CD14-positive monocyte (primary cell): ENCODE data around the gene C16orf74. TPM values are rescaled to one million over a fixed set of nuclear protein-coding genes. Genes with fewer than 3 reads are reported as not detected.

Experiments used
- DNase-seq, 3 donors: peaks; one replicate each; pipeline ENCODE4 v3.0.0-alpha.2; 2011 to 2022
- H2AFZ ChIP-seq: 2 replicates; pipeline ENCODE4 v1.6.0; 2012; ENCODE audit warnings: mild to moderate bottlenecking, low read depth, low read length, inconsistent platforms; ENCODE audit not compliant: insufficient read depth, poor library complexity, severe bottlenecking
- H3K27ac ChIP-seq, 2 donors: 1 replicate in 1 of 2; 2 replicates in 1 of 2; pipeline ENCODE4 v1.5.1; 2012 to 2013; ENCODE audit warnings: low read length in 2 of 2, control low read depth in 1 of 2, inconsistent platforms in 1 of 2, low read depth in 1 of 2, mild to moderate bottlenecking in 1 of 2
- H3K27me3 ChIP-seq, 2 donors: one replicate each; pipeline versions ENCODE4 v1.6.0 to v1.6.1; 2011 to 2013; ENCODE audit warnings: low read length in 2 of 2; ENCODE audit not compliant: control insufficient read depth in 2 of 2, insufficient read depth in 2 of 2
- H3K36me3 ChIP-seq, 2 donors: replicated peaks in 1 of 2; 1 replicate in 1 of 2; 2 replicates in 1 of 2; pipeline versions ENCODE4 v1.5.1 to v1.6.1; 2012 to 2013; ENCODE audit warnings: low read length in 2 of 2, control low read depth in 1 of 2, inconsistent platforms in 1 of 2, mild to moderate bottlenecking in 1 of 2; ENCODE audit not compliant: insufficient read depth in 2 of 2, control insufficient read depth in 1 of 2
- H3K4me1 ChIP-seq, 2 donors: 1 replicate in 1 of 2; 2 replicates in 1 of 2; pipeline versions ENCODE4 v1.5.1 to v1.6.1; 2012 to 2013; ENCODE audit warnings: low read length in 2 of 2, control low read depth in 1 of 2, inconsistent platforms in 1 of 2, mild to moderate bottlenecking in 1 of 2, moderate library complexity in 1 of 2; ENCODE audit not compliant: insufficient read depth in 2 of 2, control insufficient read depth in 1 of 2
- H3K4me2 ChIP-seq: replicated peaks from 2 replicates; pipeline ENCODE3; 2012; ENCODE audit warnings: low read length, moderate library complexity, mild to moderate bottlenecking; ENCODE audit not compliant: poor library complexity, severe bottlenecking; ENCODE audit errors: extremely low read depth
- H3K4me3 ChIP-seq, 3 experiments: fragments of 200-600 bp in 1 of 3; sonication (generic) in 1 of 3; replicated peaks in 1 of 3; 1 replicate in 2 of 3; 2 replicates in 1 of 3; pipeline ENCODE4 v1.5.1; 2011 to 2013; ENCODE audit warnings: low read length in 3 of 3, mild to moderate bottlenecking in 3 of 3, control low read depth in 2 of 3, low read depth in 2 of 3, inconsistent platforms in 1 of 3, moderate library complexity in 1 of 3
- H3K79me2 ChIP-seq: 2 replicates; pipeline ENCODE4 v1.6.0; 2012; ENCODE audit warnings: mild to moderate bottlenecking, control low read depth, inconsistent platforms, low read length, moderate library complexity; ENCODE audit not compliant: insufficient read depth
- H3K9ac ChIP-seq: 2 replicates; pipeline ENCODE4 v1.6.0; 2017; ENCODE audit warnings: low read length, mild to moderate bottlenecking; ENCODE audit not compliant: insufficient read depth, poor library complexity, severe bottlenecking
- H3K9me3 ChIP-seq, 2 donors: replicated peaks in 1 of 2; 1 replicate in 1 of 2; 2 replicates in 1 of 2; pipeline versions ENCODE4 v1.5.1 to v1.6.1; 2012 to 2013; ENCODE audit warnings: low read length in 2 of 2, control low read depth in 1 of 2; ENCODE audit not compliant: control insufficient read depth in 1 of 2, insufficient read depth in 1 of 2
- H4K20me1 ChIP-seq: 2 replicates; pipeline ENCODE4 v1.6.0; 2012; ENCODE audit warnings: mild to moderate bottlenecking, low read length, control low read depth, moderate library complexity; ENCODE audit not compliant: insufficient read depth
- H3K27ac Mint-ChIP-seq, 7 donors: one replicate each; pipeline ENCODE4 v1.8.0; 2020; ENCODE audit warnings: mild to moderate bottlenecking in 7 of 7, mixed read lengths in 7 of 7, moderate library complexity in 6 of 7, inconsistent platforms in 2 of 7
- H3K27me3 Mint-ChIP-seq, 3 donors: one replicate each; pipeline ENCODE4 v1.8.0; 2021 to 2022; ENCODE audit warnings: low read depth in 3 of 3, mild to moderate bottlenecking in 3 of 3, mixed read lengths in 3 of 3, moderate library complexity in 3 of 3, inconsistent platforms in 1 of 3
- H3K36me3 Mint-ChIP-seq, 2 donors: one replicate each; pipeline ENCODE4 v1.8.0; 2020; ENCODE audit warnings: mixed read lengths in 2 of 2, inconsistent platforms in 1 of 2, mild to moderate bottlenecking in 1 of 2
- H3K4me1 Mint-ChIP-seq: one replicate; pipeline ENCODE4 v1.8.0; 2020; ENCODE audit warnings: mild to moderate bottlenecking, mixed read lengths
- H3K4me3 Mint-ChIP-seq, 2 donors: one replicate each; pipeline ENCODE4 v1.8.0; 2020; ENCODE audit warnings: mild to moderate bottlenecking in 2 of 2, mixed read lengths in 2 of 2, moderate library complexity in 1 of 2
- H3K9me3 Mint-ChIP-seq, 7 donors: one replicate each; pipeline ENCODE4 v1.8.0; 2020 to 2022; ENCODE audit warnings: mixed read lengths in 7 of 7, mild to moderate bottlenecking in 6 of 7, moderate library complexity in 6 of 7, inconsistent platforms in 2 of 7
- CTCF ChIP-seq: fragments of 200-600 bp; IDR thresholded peaks from one replicate; pipeline ENCODE4 v1.8.0; 2022; ENCODE audit warnings: antibody characterized with exemption, mild to moderate bottlenecking
- WGBS: methylation state at CpG from one replicate; pipeline ENCODE4 v1.1.5; 2013; ENCODE audit warnings: missing lambda C conversion rate; ENCODE audit not compliant: insufficient coverage; 5-methylcytosine and 5-hydroxymethylcytosine counted together
- intact Hi-C, 2 donors: fragments of 100-400 bp; cut with micrococcal nuclease; formaldehyde crosslinking; loops; one replicate each; pipeline versions ENCODE4 v1.15.0 to v1.15.1; 2023
- polyA plus RNA-seq, 3 donors: library from polyadenylated mRNA; depleted of rRNA in 1 of 3; unstranded in 2 of 3; stranded (reverse) in 1 of 3; fragments of 300-500 nt in 2 of 3; fragments of >200 nt in 1 of 3; fragmentation: Illumina TruSeq in 2 of 3; gene quantifications; 1 replicate in 2 of 3; 2 replicates in 1 of 3; pipeline ENCODE4 v1.2.3, GENCODE V29; 2012 to 2021

C16orf74 gene
- polyA plus RNA-seq, 3 donors, result 11.3 to 26.6 (median 24.1) TPM

- Histone ChIP-seq H3K9ac (no peak overlapping the region), H3K27me3 (no peaks in the 10 kb centered on the region), H3K9me3 (no peaks in the 10 kb centered on the region), H3K4me2 (no peak overlapping the region), H3K79me2 (no peaks in the 10 kb centered on the region), H2AFZ (no peak overlapping the region), H3K4me1 (peaks cover 37 to 47% of the 10 kb centered on the region in 2 donors), H4K20me1 (no peaks in the 10 kb centered on the region), H3K36me3 (no peaks in the 10 kb centered on the region), H3K27ac (no peak overlapping the region), H3K4me3 (no peak overlapping the region)
- no peak for DNase-seq
- intact Hi-C loops, result loop anchor here in 1 of 2 donors (2.0 kb wide), 1 partner anchor 49 kb away; no protein-coding TSS in a partner anchor
- Mint-ChIP-seq H3K36me3 (peaks cover 0 to 4% of the 10 kb centered on the region in 2 donors), H3K9me3 (peaks cover 0 to 1% (median 0%) of the 10 kb centered on the region in 7 donors), H3K4me3 (peak overlapping the region in 1 of 2 donors; percentile 17), H3K27ac (peak overlapping the region in 1 of 7 donors; percentile 23), H3K27me3 (peaks cover 8 to 14% (median 8%) of the 10 kb centered on the region in 3 donors), H3K4me1 (peaks cover 44% of the 10 kb centered on the region)
- 68% methylated on average over 6 of the region's 8 CpGs for WGBS
- no peak for TF ChIP-seq CTCF
Observed at GRCh38 chr16:85765767-85766166, 14.9 kb upstream of the C16orf74 start.

- Histone ChIP-seq H3K4me3 (no peak overlapping the region), H3K79me2 (no peaks in the 10 kb centered on the region), H4K20me1 (no peaks in the 10 kb centered on the region), H2AFZ (no peak overlapping the region), H3K9me3 (no peaks in the 10 kb centered on the region), H3K4me1 (peaks cover 42 to 52% of the 10 kb centered on the region in 2 donors), H3K27ac (no peak overlapping the region), H3K36me3 (no peaks in the 10 kb centered on the region), H3K4me2 (no peak overlapping the region), H3K9ac (no peak overlapping the region), H3K27me3 (no peaks in the 10 kb centered on the region)
- Mint-ChIP-seq H3K4me1 (peaks cover 49% of the 10 kb centered on the region), H3K27ac (no peak overlapping the region), H3K4me3 (no peak overlapping the region), H3K36me3 (no peaks in the 10 kb centered on the region), H3K27me3 (peaks cover 8 to 14% (median 8%) of the 10 kb centered on the region in 3 donors), H3K9me3 (peaks cover 0 to 1% (median 0%) of the 10 kb centered on the region in 7 donors)
- TF ChIP-seq CTCF, result no peak
- WGBS, result 93% methylated on average over 4 of the region's 8 CpGs
- intact Hi-C loops, result loop anchor here in 1 of 2 donors (2.0 kb wide), 1 partner anchor 48 kb away; no protein-coding TSS in a partner anchor
- no peak for DNase-seq
Observed at GRCh38 chr16:85765211-85765610, 14.3 kb upstream of the C16orf74 start.
